Measurements from ENCODE around the gene AMHR2. TPM values are rescaled to one million over a fixed set of nuclear protein-coding genes. Genes with fewer than 3 reads are reported as not detected.
"Not testable (repeated sequence)": the region's sequence is repeated elsewhere in the genome, so short reads cannot be mapped to it uniquely, and the experiment has no call there.

The AMHR2 gene
- polyA plus RNA-seq, 1 experiment: not detected

DNA sequence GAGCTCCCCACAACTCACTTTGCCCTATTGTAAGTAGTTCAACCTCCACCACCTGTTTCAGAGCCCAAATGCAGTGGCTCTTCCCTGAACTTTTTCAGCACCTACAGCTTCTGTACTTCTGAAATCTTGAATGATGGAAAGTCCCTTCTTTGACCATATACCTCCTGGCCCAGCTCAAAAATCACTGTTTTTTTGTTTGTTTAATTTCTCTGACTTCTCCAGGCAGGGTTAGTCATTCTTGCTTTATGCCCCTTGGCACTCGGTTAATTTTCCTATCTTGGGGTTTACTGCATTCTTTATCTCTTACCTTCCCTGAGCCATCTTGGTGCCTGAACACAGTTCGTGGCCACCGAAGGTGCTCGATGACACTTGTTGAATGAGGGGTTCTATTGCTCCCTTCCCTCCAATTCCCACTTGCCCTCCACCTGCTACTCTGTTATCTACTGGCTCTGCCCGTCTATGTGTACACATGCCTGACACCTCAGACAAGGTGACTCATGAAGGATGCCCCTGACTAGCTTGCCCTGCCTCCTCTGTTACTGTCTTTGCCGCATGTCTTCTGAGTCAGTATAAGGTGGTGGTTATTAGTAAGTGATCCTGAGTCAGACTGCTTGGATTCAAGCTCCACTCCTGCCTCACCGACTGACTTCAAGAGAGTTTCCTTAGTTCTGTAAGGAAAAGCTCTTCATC lies 4.4 kb downstream of the AMHR2 start:
- Histone ChIP-seq H3K27me3 (ENCODE audit: control insufficient read depth, insufficient read depth, low read length) (no peaks in the 10 kb centered on the region), H3K36me3 (ENCODE audit: control insufficient read depth, insufficient read depth, low read length) (no peaks in the 10 kb centered on the region), H3K4me3 (ENCODE audit: low read depth, low read length) (no peak overlapping the region)
- TF ChIP-seq, protein P1, sequence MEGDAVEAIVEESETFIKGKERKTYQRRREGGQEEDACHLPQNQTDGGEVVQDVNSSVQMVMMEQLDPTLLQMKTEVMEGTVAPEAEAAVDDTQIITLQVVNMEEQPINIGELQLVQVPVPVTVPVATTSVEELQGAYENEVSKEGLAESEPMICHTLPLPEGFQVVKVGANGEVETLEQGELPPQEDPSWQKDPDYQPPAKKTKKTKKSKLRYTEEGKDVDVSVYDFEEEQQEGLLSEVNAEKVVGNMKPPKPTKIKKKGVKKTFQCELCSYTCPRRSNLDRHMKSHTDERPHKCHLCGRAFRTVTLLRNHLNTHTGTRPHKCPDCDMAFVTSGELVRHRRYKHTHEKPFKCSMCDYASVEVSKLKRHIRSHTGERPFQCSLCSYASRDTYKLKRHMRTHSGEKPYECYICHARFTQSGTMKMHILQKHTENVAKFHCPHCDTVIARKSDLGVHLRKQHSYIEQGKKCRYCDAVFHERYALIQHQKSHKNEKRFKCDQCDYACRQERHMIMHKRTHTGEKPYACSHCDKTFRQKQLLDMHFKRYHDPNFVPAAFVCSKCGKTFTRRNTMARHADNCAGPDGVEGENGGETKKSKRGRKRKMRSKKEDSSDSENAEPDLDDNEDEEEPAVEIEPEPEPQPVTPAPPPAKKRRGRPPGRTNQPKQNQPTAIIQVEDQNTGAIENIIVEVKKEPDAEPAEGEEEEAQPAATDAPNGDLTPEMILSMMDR (IDR thresholded peaks at IDR 0.05; ENCODE audit: insufficient read depth, low read depth, low read length): no peak
- ChIA-PET POLR2A (interaction anchor here (0.6 kb wide), 1 partner anchor 64 kb away, joined by 8 read pairs; no protein-coding TSS in a partner anchor), CTCF (interaction anchor here (0.6 to 1.6 kb wide), 7 partner anchors 10 to 107 kb away, joined by 3 to 11 read pairs (median 4); partner anchors contain the start of gene AAAS)
- DNase-seq (ENCODE audit: low read depth): peak; percentile 76

DNA sequence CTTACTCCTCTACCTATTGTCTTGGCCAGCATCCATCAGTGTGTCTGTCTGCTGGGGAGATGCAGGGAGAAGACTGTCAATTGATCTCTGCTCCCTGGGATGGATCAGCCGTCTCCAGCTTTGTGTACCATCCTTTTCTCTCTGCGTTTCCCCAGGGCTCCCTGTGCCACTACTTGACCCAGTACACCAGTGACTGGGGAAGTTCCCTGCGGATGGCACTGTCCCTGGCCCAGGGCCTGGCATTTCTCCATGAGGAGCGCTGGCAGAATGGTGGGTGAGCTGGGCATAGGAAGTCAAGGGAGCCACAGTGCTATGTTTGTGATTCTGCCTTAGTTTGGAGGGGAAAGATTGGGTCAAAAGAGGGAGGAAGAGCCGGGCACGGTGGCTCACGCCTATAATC lies 5.1 kb downstream of the AMHR2 start:
- Histone ChIP-seq H3K36me3 (ENCODE audit: control insufficient read depth, insufficient read depth, low read length) (no peaks in the 10 kb centered on the region), H3K4me3 (ENCODE audit: low read depth, low read length) (no peak overlapping the region), H3K27me3 (ENCODE audit: control insufficient read depth, insufficient read depth, low read length) (no peaks in the 10 kb centered on the region)
- no peak for DNase-seq (ENCODE audit: low read depth)
- POLR2A ChIA-PET: no interaction called here
- TF ChIP-seq, protein P1 (IDR thresholded peaks at IDR 0.05; ENCODE audit: insufficient read depth, low read depth, low read length): no peak
- CTCF ChIA-PET: interaction anchor here (0.6 to 1.6 kb wide), 6 partner anchors 7 to 107 kb away, joined by 3 to 11 read pairs (median 4); partner anchors contain the start of gene AAAS

DNA sequence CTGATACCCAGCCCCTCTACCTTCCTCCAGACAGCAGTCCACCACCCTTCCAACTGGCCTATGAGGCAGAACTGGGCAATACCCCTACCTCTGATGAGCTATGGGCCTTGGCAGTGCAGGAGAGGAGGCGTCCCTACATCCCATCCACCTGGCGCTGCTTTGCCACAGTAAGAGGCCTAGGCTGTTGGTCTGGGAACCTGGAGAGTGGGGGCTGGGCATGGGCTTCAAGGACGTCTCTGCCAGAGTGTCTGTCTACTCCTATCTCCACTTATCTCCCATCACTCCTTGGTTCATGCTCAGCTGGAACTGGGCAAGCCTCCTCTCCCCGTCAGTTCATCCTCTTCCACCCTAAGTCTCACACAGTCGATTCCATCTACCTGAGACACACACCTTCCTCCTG lies 6.5 kb downstream of the AMHR2 start:
- Histone ChIP-seq H3K27me3 (ENCODE audit: control insufficient read depth, insufficient read depth, low read length) (no peaks in the 10 kb centered on the region), H3K4me3 (ENCODE audit: low read depth, low read length) (no peak overlapping the region), H3K36me3 (ENCODE audit: control insufficient read depth, insufficient read depth, low read length) (no peaks in the 10 kb centered on the region)
- DNase-seq (ENCODE audit: low read depth): no peak
- CTCF ChIA-PET: interaction anchor here (0.8 to 3.8 kb wide), 5 partner anchors 9 to 108 kb away, joined by 3 to 20 read pairs (median 4); partner anchors contain the start of gene AAAS
- TF ChIP-seq, protein P1 (IDR thresholded peaks at IDR 0.05; ENCODE audit: insufficient read depth, low read depth, low read length): no peak
- POLR2A ChIA-PET: interaction anchor here (0.5 kb wide), 1 partner anchor 435 kb away, joined by 4 read pairs; no protein-coding TSS in a partner anchor

DNA sequence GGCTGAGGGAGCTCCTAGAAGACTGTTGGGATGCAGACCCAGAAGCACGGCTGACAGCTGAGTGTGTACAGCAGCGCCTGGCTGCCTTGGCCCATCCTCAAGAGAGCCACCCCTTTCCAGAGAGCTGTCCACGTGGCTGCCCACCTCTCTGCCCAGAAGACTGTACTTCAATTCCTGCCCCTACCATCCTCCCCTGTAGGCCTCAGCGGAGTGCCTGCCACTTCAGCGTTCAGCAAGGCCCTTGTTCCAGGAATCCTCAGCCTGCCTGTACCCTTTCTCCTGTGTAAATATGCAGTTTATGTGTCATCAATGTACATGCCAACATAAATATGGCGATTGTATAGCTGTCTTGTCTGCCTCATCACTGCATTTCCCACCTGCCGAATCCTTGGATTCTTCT lies 7.5 kb downstream of the AMHR2 start:
- TF ChIP-seq, protein P1 (IDR thresholded peaks at IDR 0.05; ENCODE audit: insufficient read depth, low read depth, low read length): no peak
- POLR2A ChIA-PET: no interaction called here
- CTCF ChIA-PET: interaction anchor here (1.3 to 3.8 kb wide), 3 partner anchors 10 to 106 kb away, joined by 3 to 20 read pairs (median 6); no protein-coding TSS in a partner anchor
- DNase-seq (ENCODE audit: low read depth): no peak
- Histone ChIP-seq H3K27me3 (ENCODE audit: control insufficient read depth, insufficient read depth, low read length) (no peaks in the 10 kb centered on the region), H3K36me3 (ENCODE audit: control insufficient read depth, insufficient read depth, low read length) (no peaks in the 10 kb centered on the region), H3K4me3 (ENCODE audit: low read depth, low read length) (no peak overlapping the region)

DNA sequence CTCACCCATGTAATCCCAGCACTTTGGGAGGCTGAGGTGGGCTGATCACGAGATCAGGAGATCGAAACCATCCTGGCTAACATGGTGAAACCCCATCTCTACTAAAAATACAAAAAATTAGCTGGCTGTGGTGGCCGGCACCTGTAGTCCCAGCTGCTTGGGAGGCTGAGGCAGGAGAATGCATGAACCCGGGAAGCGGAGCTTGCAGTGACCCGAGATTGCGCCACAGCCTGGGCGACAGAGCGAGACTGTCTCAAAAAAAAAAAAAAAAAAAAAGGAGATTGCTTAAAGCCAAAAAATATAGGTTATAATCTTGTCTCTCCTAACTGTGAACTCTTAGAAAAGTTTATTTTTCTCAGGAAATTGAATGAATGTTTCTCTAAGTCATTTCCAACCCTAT lies 11.7 kb downstream of the AMHR2 start:
- H3K27me3 ChIP-seq (ENCODE audit: control insufficient read depth, insufficient read depth, low read length); H3K4me3 ChIP-seq (ENCODE audit: low read depth, low read length); H3K36me3 ChIP-seq (ENCODE audit: control insufficient read depth, insufficient read depth, low read length); DNase-seq (ENCODE audit: low read depth); POLR2A ChIA-PET: not testable (repeated sequence)
- CTCF ChIA-PET: interaction anchor here (0.7 kb wide), 1 partner anchor 47 kb away, joined by 4 read pairs; no protein-coding TSS in a partner anchor

DNA sequence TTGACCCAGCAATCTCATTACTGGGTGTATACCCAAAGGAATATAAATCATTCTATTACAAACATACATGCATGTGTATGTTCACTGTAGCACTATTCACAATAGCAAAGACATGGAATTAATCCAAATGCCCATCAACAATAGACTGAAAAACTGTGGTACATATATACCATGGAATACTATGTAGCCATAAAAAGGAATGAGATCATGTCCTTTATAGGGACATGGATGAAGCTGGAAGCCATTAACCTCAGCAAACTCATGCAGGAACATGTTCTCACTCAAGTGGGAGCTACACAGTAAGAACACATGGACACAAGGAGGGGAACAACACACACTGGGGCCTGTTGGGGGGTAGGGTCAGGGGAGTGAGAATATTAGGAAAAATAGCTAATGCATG lies 15.9 kb downstream of the AMHR2 start:
- not testable (repeated sequence) for H3K36me3 ChIP-seq (ENCODE audit: control insufficient read depth, insufficient read depth, low read length); H3K4me3 ChIP-seq (ENCODE audit: low read depth, low read length); DNase-seq (ENCODE audit: low read depth); H3K27me3 ChIP-seq (ENCODE audit: control insufficient read depth, insufficient read depth, low read length)
- ChIA-PET POLR2A (interaction anchor here (0.6 kb wide), 1 partner anchor 40 kb away, joined by 8 read pairs; no protein-coding TSS in a partner anchor), CTCF (interaction anchor here (1.0 to 2.1 kb wide), 2 partner anchors 17 to 19 kb away, joined by 5 to 6 read pairs; no protein-coding TSS in a partner anchor)
